UCSD-AML1 (cell line): Measurements from ENCODE around the gene SPATA13.
A peak's percentile ranks its signal among the peaks of the same experiment; 100 is the strongest.
"Not testable (repeated sequence)": the region's sequence is repeated elsewhere in the genome, so short reads cannot be mapped to it uniquely, and the experiment has no call there.

ENCODE experiments used
- DNase-seq: peaks from one replicate; lab custom pipeline; 2025; ENCODE audit not compliant: unreplicated experiment; lab: John Stamatoyannopoulos, UW

The SPATA13 gene

GRCh38 chr13:24194447-24194846 lies 33.9 kb downstream of the SPATA13 start:
- DNase-seq = no peak

- no peak for DNase-seq
Observed at GRCh38 chr13:24195626-24196025, 35.1 kb downstream of the SPATA13 start.

- no peak for DNase-seq
Observed at GRCh38 chr13:24196593-24197197, 36.2 kb downstream of the SPATA13 start.

GRCh38 chr13:24199016-24199415 lies 38.5 kb downstream of the SPATA13 start:
- DNase-seq = no peak

GRCh38 chr13:24202215-24202614 lies 41.7 kb downstream of the SPATA13 start:
- no peak for DNase-seq

GRCh38 chr13:24203273-24203672 lies 42.8 kb downstream of the SPATA13 start:
- no peak for DNase-seq

- DNase-seq = peak; percentile 26
Observed at GRCh38 chr13:24203811-24204210, 43.3 kb downstream of the SPATA13 start.

GRCh38 chr13:24205076-24205475 lies 44.6 kb downstream of the SPATA13 start:
- not testable (repeated sequence) for DNase-seq

- DNase-seq = no peak
Observed at GRCh38 chr13:24207841-24208667, 47.5 kb downstream of the SPATA13 start.

- DNase-seq = no peak
Observed at GRCh38 chr13:24209138-24209537, 48.6 kb downstream of the SPATA13 start.

- DNase-seq = no peak
Observed at GRCh38 chr13:24212254-24212653, 51.7 kb downstream of the SPATA13 start.

GRCh38 chr13:24212674-24213073 lies 52.2 kb downstream of the SPATA13 start:
- DNase-seq = no peak

- DNase-seq = no peak
Observed at GRCh38 chr13:24213932-24214331, 53.4 kb downstream of the SPATA13 start.

GRCh38 chr13:24214528-24214927 lies 54.0 kb downstream of the SPATA13 start:
- DNase-seq = no peak

- no peak for DNase-seq
Observed at GRCh38 chr13:24215126-24215525, 54.6 kb downstream of the SPATA13 start.

- no peak for DNase-seq
Observed at GRCh38 chr13:24215732-24216131, 55.2 kb downstream of the SPATA13 start.

- DNase-seq = no peak
Observed at GRCh38 chr13:24216176-24216575, 55.7 kb downstream of the SPATA13 start.

GRCh38 chr13:24216779-24217178 lies 56.3 kb downstream of the SPATA13 start:
- not testable (repeated sequence) for DNase-seq

- DNase-seq = no peak
Observed at GRCh38 chr13:24217601-24218281, 57.2 kb downstream of the SPATA13 start.

- no peak for DNase-seq
Observed at GRCh38 chr13:24218338-24218737, 57.8 kb downstream of the SPATA13 start.

- no peak for DNase-seq
Observed at GRCh38 chr13:24218977-24219376, 58.5 kb downstream of the SPATA13 start.
